NCI-H2171 treated with DMSO at 0.1 percent for 48 hours (cell line): ENCODE measurements around the gene KCP.
A peak's percentile ranks its signal among the peaks of the same experiment; 100 is the strongest.
"Not testable (repeated sequence)": the region's sequence is repeated elsewhere in the genome, so short reads cannot be mapped to it uniquely, and the experiment has no call there.

Experiments used
- DNase-seq: peaks from one replicate; lab custom pipeline; 2025; lab: John Stamatoyannopoulos, UW

The KCP gene

GRCh38 chr7:128921866-128922440 is 11.4 kb upstream of the KCP start:
- DNase-seq: no peak

- DNase-seq: no peak
Measured at GRCh38 chr7:128920913-128921582, 10.5 kb upstream of the KCP start.

GRCh38 chr7:128919881-128920799 is 9.6 kb upstream of the KCP start:
- DNase-seq: no peak

DNA sequence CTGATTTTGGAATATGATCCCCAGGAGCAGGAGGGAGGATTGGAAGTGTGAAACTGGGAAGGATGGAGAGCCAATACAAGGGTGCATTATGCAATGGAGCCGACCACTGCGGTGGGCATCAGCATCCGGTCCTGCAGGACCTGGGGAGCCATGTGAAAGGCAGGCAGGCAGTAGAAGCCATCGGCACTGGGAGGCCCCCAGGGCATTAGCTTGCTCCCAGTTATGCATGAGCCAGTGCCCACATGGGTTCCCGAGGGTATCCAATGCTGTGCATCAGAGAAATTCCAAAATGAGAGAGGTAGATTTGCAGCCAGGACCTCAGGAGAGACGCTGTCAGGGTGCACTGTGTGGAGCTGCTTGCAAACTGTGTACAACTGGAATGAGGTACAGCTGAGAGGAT is 8.7 kb upstream of the KCP start:
- DNase-seq: no peak

- DNase-seq: no peak
Measured at GRCh38 chr7:128918016-128918665, 7.6 kb upstream of the KCP start.

DNA sequence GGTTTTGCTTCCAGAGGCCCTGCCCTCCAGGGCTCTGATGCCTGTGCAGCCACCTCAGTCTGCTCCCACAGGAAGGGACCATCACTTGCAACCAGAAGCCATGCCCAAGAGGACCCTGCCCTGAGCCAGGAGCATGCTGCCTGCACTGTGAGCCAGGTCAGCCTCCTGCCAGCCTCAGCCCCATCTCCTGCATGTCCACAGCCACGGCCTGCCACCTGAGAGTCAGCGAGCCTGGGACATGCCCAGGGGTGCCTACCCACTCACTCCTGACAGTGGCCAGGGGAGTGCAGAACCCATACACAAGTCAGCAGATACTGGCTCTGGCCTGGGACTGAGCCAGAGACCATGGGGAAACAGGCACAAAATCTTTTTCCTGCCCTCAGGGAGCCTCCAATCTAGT is 6.6 kb upstream of the KCP start:
- no peak for DNase-seq

DNA sequence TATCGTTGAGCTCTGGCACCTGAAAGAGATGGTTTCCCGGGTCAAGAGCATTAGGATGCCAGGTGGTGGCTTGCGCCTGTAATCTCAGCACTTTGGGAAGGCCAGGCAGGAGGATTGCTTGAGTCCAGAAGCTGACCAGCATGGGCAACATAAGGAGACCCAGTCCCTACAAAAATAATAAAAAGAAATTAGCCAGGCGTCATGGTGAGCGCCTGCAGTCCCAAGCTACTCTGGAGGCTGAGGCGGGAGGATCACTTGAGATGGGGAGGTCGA is 6.1 kb upstream of the KCP start:
- no peak for DNase-seq

GRCh38 chr7:128915841-128916642 is 5.5 kb upstream of the KCP start:
- no peak for DNase-seq

- no peak for DNase-seq
Measured at GRCh38 chr7:128915271-128915819, 4.8 kb upstream of the KCP start.

- DNase-seq: no peak
Measured at GRCh38 chr7:128914566-128915151, 4.2 kb upstream of the KCP start.

DNA sequence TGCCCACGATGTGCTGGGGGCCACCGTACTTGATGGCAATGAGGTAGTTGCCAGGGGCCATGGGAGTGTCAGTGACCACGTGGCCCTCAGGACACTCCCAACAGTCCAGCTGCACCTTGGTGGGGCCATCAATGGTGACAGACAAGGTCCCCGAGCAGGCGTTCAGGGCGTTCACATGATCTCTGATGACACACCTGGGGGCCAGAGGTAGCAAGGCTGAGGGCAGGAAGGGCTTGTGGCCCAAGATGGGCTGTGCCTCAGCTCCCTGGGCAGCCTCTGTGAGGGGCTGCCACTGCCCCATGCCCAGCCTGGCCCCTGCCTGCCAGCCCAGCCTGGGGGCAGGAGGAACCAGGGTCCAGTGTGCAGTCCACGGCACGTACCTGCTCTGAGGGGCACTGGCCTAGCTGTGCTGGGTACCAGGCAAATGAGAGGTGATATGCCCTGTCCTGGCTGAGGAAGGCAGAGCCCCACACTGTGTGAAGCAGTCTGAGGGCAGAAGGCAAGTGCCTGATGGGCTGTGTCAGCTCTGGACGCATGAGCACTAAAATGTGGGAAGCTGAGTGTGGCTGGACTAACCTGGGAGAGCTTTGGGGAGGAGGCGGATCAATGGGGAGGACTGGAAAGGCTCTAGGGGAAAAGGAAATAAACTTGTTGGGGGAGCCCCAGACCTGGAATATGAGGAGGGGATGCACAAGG is 3.5 kb upstream of the KCP start:
- no peak for DNase-seq

DNA sequence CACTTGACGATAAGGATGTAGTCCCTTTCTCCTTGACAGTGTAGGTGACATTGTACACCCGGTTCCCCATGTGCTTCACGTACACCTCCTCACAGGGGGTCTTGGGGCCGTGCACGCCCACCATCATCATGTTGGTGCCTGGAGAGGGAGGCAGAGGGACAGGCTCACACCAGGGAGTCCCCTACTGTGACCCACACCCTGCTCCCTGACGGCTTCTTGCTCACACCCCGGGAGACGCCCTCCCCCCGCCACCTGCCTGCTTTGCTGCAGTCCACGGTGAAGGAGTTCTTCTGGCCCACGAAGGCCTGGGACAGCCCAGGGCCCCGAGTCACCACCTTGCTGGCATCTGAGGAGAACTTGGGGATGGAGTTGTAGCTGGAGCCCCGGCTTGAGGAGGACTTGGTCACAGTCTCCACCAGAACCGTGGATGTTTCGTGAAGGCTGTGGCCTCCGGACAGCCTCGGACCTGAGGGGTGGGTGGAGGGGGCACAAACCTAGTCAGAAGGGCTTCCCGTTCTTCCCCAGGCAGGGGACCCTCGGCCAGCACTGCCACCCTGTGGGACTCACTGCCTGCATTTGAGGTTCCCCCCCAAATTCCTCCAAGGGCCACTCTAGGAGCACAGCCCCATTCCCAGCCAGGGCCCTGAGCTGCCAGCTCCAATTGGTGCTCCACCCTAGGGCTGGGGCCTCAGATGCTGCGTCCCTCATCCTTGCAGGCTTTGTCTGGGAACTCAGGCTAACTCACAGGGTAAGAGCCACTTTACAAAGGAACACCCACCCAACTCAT is 2.4 kb upstream of the KCP start:
- not testable (repeated sequence) for DNase-seq

- DNase-seq: no peak
Measured at GRCh38 chr7:128912281-128912680, 1.8 kb upstream of the KCP start.

- DNase-seq: no peak
Measured at GRCh38 chr7:128911423-128912031, 1.0 kb upstream of the KCP start.

DNA sequence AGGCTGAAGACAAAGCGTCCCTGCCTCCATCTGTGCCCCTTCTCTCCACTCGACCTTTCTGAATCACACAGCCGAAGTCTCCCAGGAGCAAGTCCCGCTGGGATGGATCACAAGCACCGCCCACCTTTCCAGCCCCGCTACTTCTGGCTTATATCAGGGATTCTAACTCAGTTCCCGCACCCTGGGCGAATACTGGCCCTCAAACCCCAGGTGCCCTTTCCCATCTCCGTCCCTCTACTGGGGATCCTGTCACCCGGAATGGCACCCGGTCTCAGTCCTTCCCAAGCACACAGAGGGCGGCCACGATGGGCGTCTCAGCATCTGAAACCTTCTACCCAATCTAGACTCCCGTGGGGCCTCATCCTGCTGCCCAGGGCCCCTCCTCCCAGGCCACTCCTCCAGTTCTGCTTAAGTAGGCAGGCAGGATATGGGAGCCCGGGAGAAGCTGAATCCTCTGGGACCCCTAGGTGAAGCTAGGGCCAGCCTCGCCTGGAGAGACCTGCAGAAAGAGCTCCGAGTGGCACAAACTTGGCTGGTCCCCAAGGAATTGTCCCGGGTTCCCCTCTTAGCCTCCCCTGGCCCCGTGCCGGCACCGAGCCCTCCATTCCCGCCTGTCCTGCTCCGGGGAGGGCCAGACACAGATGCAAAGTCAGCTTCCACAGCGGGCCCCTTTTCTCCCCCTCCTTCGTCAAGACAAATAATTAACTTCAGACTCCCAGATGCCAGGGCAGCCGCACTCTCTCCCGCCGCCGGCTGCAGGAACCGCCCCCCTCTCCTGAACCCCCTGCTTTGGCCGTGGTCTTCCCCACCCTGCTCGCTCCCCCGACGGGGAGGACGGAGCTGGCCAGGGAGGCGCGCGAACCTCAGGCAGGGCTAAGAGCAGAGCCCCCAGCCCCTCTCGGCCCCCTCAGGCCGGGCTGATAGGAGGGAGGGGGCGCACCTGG is 612 bp downstream of the KCP start:
- DNase-seq: peak; percentile 92

DNA sequence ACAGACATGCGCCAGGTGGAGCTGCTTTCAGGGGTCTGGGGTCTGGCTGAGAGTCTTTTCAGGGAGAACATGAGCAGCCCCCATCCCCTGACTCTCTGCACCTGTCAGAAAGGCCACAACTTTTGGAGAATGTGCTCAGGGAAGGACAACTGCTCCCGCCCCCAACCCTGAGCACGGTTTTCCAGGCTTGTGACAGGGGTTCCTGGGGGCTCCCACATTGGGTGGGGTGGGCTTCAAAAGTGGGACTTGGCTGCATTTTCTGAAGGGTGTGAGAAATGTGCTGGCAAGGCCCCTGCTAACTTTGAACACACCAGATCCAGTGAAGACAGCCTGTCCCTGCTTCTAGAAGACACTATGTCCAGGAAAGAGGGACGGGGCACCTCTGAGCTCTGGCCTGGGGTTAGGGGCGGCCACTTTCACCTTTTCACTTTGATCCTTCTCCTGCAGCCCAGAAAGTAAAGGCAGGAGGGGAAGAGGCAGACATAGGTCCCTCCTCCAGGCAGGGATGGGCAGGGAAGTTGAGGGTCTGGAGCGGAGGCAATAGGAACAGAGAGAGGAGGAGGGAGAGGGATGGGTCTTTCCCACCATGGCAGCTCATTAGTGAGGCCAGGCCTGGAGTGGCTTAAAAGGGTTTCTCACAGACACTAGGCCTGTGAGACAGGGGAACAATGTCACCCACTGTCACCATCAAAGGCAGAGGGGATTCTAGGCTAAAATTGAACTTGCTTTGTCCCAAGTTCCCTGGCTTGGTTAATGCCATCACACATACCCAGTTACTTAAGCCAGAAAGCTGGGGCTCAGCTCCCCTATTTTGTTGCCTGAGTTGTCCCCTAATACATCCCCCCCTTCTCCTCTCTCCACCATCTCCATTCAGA is 1.5 kb downstream of the KCP start:
- DNase-seq: no peak
